T-helper 2 cell (primary cell): ENCODE data around the gene GRIA1.

Source experiments
- DNase-seq, 5 experiments: peaks; one replicate each; pipeline versions ENCODE4 v3.0.0 to v3.0.0-alpha.2; 2012 to 2022

Gene GRIA1

GRCh38 chr5:153618307-153618706 lies 127.8 kb downstream of the GRIA1 start:
- DNase-seq = no peak

GRCh38 chr5:153618867-153619266 lies 128.4 kb downstream of the GRIA1 start:
- DNase-seq = no peak

- no peak for DNase-seq
Measured at GRCh38 chr5:153619771-153620170, 129.3 kb downstream of the GRIA1 start.

- DNase-seq = no peak
Measured at GRCh38 chr5:153623124-153623523, 132.7 kb downstream of the GRIA1 start.

DNA sequence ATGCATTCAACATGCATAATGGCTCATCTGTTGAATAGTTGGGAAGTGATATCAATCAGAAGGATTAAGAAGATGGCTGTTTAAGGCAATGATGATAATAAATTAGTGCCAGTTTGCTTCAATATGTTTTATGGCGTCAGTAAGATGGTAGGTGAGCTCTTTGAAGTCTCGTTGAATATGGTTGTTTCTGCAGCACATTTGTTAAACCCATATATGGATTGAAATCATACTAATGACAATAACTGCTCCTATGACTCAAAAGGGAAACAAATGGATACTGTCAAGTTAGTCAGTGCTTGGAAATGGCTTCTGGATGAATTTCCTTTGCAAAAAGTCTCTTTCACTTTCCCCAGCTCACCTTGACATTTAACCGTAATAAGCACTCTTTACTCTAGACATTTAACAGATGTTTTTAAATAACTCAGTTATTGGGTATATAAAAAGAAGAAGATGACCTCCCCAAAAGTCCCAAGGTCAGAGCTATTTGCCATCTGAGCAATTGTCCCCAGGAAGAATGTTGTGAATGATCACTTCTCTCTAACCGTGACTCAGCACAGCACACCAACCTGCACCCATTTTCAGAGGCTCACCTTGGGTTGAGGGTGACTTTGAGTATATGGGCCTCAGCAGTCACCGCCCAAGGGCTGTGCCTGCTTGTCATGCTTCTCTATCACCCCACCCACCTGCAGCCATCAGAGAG lies 133.4 kb downstream of the GRIA1 start:
- no peak for DNase-seq

- DNase-seq = no peak
Measured at GRCh38 chr5:153624451-153624765, 133.9 kb downstream of the GRIA1 start.

DNA sequence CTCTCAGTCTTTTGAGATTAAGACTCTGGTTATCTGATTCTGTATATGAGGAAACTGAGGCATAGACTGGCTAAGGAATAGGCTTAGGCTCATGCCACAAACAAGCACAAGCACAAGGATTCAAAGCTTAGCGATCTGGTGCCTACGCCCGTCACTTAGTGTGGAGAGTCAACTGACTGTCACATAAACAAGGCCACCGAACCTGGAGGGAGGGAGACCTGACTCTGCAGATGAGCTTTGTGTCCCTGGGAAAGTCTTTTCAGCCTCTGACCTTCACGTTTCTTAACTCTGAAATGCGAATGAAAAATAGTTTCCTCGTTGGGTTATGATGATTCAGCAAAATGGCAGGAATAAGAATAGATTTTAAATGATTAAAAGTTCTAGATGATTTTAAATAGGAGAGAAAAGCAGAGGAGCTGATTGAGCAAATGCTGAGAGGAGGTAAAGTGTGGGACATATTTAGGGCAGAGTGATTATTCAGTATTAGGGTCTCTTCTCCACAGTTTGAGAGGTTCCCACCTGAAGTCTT lies 135.4 kb downstream of the GRIA1 start:
- DNase-seq = no peak

DNA sequence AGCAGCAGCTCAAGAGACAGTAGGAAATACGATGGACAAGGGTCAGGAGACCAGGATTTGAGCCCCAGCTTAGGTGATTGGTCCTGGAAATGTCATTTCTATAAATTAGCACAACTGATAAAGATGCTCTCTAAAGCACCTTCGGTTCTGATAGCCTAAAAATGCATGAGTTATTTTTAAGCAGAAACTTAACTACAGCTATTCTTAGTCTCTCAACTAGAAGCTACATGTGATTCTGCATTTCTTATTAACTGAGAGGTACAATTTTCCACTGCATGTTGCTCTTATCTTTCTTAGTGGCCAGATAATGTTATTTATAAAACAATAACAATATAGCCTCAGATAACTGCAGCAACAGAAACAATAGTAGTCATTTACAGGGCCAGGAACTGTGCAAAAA lies 136.4 kb downstream of the GRIA1 start:
- no peak for DNase-seq

GRCh38 chr5:153629027-153629895 lies 138.8 kb downstream of the GRIA1 start:
- DNase-seq = no peak

DNA sequence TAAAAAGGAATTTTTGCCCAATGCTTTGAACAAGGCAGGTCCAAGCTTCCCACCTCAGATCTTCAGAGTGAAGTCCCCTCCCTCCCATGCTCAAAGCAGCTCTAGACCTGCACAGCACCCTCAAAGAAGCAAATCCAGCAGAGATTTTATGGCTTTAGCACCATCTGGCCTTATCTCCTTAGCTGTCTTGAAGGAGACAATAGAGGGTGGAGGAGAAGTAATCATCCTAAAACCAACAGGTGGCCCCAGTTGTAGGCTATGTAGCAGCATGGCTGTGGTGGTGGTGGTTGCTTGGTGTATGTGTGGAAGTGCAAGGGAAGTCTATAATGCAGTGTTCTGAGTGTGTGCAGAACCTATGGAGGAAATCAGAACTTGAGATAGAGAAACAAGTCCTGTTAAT lies 140.1 kb downstream of the GRIA1 start:
- DNase-seq = no peak

DNA sequence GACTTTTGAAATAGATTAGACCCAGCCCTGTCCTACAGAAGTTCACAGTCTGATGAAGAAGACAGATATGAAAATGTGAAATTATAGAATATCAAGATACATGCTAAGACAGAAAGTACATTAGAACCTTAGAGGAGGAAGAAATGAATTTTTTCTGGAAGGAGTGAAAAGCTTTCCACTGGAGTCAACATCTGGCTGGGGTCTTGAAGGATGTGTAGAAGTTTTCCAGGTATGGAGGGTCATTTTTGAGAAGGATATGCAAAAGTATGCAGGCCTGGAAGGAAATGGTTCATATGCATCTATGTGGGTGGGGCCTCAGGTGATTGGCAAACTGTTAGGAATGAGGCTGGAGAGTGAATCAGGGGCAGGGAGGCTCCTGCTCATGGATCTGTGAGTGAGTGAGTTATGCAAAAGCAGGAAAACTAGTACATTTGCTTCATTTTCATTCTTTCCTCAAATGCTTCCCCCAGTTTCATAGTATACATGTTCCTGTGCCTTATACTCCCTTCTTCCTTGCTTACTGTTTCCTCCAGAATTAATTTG lies 142.3 kb downstream of the GRIA1 start:
- no peak for DNase-seq

- DNase-seq = no peak
Measured at GRCh38 chr5:153636670-153637451, 146.4 kb downstream of the GRIA1 start.

DNA sequence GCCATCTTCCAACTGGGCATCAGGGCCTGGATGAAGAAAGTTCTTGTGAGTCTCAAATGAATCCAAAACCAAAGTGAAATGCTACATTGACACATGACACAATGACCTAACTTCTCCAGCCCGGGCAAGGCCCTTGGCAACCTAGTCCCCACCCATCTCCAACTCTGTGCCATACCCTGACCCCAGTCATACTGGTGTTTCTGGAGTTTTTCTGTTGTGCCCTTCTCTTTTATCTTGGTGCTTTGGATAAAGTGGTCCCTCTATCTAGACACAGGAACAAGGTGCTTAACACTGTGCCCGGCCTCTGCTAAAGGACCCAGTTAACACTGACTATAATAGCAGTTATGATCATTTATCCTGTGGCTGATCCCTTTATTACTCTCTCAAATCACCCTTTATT lies 149.8 kb downstream of the GRIA1 start:
- DNase-seq = no peak

GRCh38 chr5:153641183-153641688 lies 150.8 kb downstream of the GRIA1 start:
- no peak for DNase-seq

- no peak for DNase-seq
Measured at GRCh38 chr5:153654504-153655200, 164.2 kb downstream of the GRIA1 start.

DNA sequence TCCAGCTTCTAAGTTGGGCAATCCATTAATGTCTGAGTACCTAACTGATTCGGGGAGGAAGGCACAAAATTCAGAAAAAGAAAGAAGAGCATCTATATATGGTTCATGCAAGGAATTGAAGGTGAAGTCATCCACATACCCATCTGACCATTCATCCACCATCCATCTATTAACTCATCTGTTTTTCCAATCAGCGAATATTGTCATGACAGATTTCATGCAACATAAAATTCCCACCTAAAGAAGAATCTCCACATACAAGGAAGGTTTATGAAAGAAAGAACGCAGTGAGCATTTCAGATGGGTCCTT lies 164.7 kb downstream of the GRIA1 start:
- no peak for DNase-seq

- no peak for DNase-seq
Measured at GRCh38 chr5:153658149-153658548, 167.7 kb downstream of the GRIA1 start.

DNA sequence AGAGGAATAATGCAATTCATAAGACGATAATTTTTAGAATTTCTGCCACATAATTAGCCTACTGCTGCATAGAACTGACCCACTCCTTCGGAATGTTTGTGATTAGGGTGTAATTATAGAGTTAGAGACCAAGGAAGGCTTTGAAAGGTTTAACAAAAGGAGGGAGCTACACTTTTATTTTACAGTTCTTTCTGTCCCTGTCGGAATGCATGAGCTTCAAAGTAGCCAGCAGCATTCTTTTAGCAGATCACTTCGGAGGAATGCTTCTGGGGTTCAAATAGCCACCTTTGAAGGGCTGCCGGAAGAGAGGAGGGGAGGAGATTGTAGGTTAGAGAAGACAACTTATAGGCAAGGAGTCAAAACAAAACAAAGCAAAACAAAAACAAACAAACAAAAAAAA lies 168.1 kb downstream of the GRIA1 start:
- no peak for DNase-seq

DNA sequence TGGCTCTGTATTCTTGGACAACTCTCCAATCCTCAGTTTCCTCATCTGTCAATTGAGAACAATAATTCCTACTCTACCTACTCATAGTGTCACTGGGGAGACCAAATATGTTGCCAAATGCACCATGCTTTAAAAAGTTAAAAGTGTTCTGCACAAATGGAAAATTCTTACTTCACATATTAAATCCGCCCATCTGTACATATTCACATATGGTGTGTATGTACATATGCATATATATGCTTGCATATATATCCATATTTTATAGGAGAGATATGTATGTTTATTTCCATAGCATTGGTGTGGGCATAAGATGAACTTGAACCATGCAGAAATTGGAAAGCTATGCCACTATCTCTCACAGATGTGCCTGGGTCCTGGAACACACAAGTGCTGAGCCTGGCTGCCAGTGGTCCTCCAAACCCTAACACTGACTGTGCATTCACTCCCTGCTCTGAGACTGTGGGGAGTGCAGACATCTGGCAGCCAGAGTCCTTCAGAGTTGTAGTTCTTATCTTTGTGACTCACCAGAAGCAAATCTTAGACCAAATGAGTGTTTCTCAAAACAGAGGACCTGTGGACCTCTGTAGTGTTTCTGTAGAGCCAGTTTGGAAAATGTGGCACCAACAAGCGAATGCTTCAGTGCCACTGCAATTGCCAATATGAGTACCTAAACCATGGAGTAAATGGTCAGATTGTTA lies 168.7 kb downstream of the GRIA1 start:
- no peak for DNase-seq

GRCh38 chr5:153660919-153661318 lies 170.4 kb downstream of the GRIA1 start:
- DNase-seq = no peak

GRCh38 chr5:153661897-153662296 lies 171.4 kb downstream of the GRIA1 start:
- DNase-seq = no peak

DNA sequence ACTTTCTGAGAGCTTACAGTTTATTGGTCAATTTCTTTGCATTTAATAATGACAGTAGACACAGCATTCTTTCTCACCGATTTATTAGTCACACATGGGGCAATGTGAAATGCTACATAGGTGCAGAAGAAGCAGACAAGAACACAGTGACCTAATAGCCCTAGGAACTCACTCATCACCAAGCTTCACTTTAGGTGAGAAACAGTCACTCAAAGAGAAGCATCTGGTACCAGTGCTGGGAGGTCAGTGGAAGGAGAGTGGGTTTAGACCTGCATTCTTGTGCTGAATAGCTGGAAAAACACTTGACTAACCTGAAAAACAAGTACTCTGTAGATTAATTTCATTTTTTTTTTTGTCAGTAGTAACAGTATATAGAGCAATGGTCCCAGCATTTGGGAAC lies 179.6 kb downstream of the GRIA1 start:
- no peak for DNase-seq
